WERI-Rb-1 (cell line): ENCODE results near the gene CACNA2D4.

ENCODE experiments used
- DNase-seq: peaks from one replicate; pipeline ENCODE4 v3.0.0-alpha.2; 2020
- H3K27ac ChIP-seq: fragments of 250-450 bp; sonication (Bioruptor Pico); 2 replicates; pipeline ENCODE4 v1.5.1; 2020; ENCODE audit warnings: mild to moderate bottlenecking, moderate library complexity
- H3K27me3 ChIP-seq: fragments of 250-450 bp; sonication (Bioruptor Pico); 2 replicates; pipeline ENCODE4 v1.5.1; 2021; ENCODE audit warnings: mild to moderate bottlenecking, low read depth, moderate library complexity; ENCODE audit not compliant: insufficient read depth, severe bottlenecking
- H3K36me3 ChIP-seq: fragments of 250-450 bp; sonication (Bioruptor Pico); 2 replicates; pipeline ENCODE4 v1.5.1; 2020; ENCODE audit warnings: mild to moderate bottlenecking, moderate library complexity
- H3K4me3 ChIP-seq: 2 replicates; pipeline ENCODE4 v1.5.1; 2011; ENCODE audit warnings: low read depth, mild to moderate bottlenecking, control low read depth, low read length
- H3K9me3 ChIP-seq: fragments of 250-450 bp; sonication (Bioruptor Pico); 2 replicates; pipeline ENCODE4 v1.5.1; 2021; ENCODE audit warnings: mild to moderate bottlenecking, moderate library complexity; ENCODE audit not compliant: severe bottlenecking
- CTCF ChIP-seq: IDR thresholded peaks from 2 replicates; pipeline ENCODE4 v1.5.1; 2011; ENCODE audit warnings: low read depth, mild to moderate bottlenecking, control low read depth, inconsistent platforms, low read length

Gene CACNA2D4

DNA sequence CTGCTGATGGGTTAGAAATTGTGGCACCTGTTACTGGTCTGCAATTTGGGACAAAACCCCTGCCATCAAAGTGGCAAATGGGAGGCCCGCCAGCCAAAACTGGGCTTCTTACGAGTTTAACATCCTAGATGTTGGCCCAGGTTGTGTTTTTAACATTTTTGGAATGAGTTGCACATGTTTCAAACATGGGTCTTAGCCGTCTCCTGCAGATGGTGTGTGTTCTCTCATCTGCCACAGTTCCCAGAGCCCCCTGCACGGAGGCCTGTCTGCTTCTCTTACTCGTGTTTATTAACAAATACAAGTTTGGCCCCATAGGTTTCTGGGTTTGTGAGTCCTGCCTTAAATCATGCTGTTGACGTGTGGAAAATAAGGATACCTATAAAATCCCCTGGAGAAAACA lies 46.5 kb downstream of the CACNA2D4 start:
- no peak for DNase-seq
- Histone ChIP-seq H3K27me3 (no peaks in the 10 kb centered on the region), H3K36me3 (no peaks in the 10 kb centered on the region), H3K9me3 (peaks cover 2% of the 10 kb centered on the region), H3K27ac (no peak overlapping the region), H3K4me3 (no peak overlapping the region)
- TF ChIP-seq CTCF: no peak

- Histone ChIP-seq H3K27ac (no peak overlapping the region), H3K27me3 (no peaks in the 10 kb centered on the region), H3K9me3 (peaks cover 2% of the 10 kb centered on the region), H3K36me3 (no peaks in the 10 kb centered on the region), H3K4me3 (no peak overlapping the region)
- no peak for DNase-seq
- no peak for TF ChIP-seq CTCF
Observed at GRCh38 chr12:1870998-1871917, 47.2 kb downstream of the CACNA2D4 start.

DNA sequence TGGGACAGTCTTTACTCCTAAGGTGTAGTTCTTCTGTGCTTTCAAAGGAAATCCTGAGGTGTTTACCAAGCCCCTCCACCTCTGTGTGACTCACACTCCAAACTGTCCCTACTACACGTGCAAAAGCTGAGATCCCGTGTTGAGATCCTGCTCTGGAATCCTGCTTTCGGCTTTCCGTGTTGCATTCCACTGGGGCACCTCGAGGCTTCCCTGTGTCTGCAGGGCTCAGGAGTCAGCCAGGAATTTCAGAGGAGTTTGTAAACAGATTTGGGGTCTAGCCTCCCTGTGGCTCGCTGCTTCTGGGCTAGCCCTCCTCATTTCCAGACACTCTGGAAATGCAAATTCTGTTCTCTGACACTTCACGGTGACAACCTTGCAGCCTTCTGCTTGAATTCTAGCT lies 48.4 kb downstream of the CACNA2D4 start:
- no peak for TF ChIP-seq CTCF
- Histone ChIP-seq H3K27ac (no peak overlapping the region), H3K4me3 (no peak overlapping the region), H3K9me3 (peaks cover 2% of the 10 kb centered on the region), H3K36me3 (no peaks in the 10 kb centered on the region), H3K27me3 (no peaks in the 10 kb centered on the region)
- no peak for DNase-seq

- H3K27me3 ChIP-seq: no peaks in the 10 kb centered on the region
Observed at GRCh38 chr12:1869145-1869544, 49.3 kb downstream of the CACNA2D4 start.

DNA sequence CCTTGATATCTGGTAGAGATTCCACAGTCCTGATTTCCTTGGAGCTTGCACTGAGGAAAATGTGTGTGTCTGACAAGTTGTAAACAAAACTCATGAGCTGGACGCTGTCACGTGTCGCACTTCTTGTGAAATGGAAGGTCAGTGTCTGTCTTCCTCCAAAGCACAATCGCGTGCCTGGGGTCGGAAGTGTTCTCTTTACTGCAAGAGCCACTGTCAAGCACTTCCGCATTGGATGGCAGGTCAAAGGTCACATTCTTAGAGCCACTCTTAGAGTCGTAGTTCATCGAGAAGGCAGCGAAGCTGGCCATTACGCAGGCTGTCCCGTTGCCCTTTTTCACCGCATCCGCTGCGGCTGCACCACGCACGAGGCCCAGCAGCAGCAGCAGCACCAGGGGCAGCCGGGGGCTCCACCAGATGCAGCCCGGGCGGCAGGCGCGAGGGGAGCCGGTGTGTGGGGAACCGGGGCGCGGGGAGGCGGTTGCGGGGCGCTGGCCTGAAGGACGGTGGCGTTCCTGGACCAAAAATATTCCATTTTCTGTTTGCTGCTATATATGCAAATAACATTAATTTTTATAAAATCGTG lies 53.1 kb downstream of the CACNA2D4 start:
- no peak overlapping the region for H3K27ac ChIP-seq
- no peaks in the 10 kb centered on the region for H3K27me3 ChIP-seq
- DNase-seq: no peak
- peaks cover 2% of the 10 kb centered on the region for H3K9me3 ChIP-seq
- no peak overlapping the region for H3K4me3 ChIP-seq
- H3K36me3 ChIP-seq: no peaks in the 10 kb centered on the region
- TF ChIP-seq CTCF: no peak

More at GRCh38 chr12:1869145-1869544, 49.3 kb downstream of the CACNA2D4 start:
- no peak for DNase-seq
- no peaks in the 10 kb centered on the region for H3K36me3 ChIP-seq
- no peak for TF ChIP-seq CTCF
- H3K4me3 ChIP-seq: no peak overlapping the region
- peaks cover 2% of the 10 kb centered on the region for H3K9me3 ChIP-seq
- H3K27ac ChIP-seq: no peak overlapping the region
